NB4 (cell line): ENCODE data around the gene FAM3D.
"Not testable (repeated sequence)": the region's sequence is repeated elsewhere in the genome, so short reads cannot be mapped to it uniquely, and the experiment has no call there.

ENCODE experiments used
- DNase-seq: peaks from one replicate; pipeline ENCODE4 v3.0.0; 2010; ENCODE audit warnings: low read depth
- H3K4me3 ChIP-seq: one replicate; pipeline ENCODE4 v1.5.1; 2011; ENCODE audit warnings: mild to moderate bottlenecking, low read depth, low read length, moderate library complexity
- MYC ChIP-seq: IDR thresholded peaks from 2 replicates; pipeline ENCODE4 v1.6.1; 2011; ENCODE audit warnings: low read depth, low read length
- POLR2A ChIP-seq: IDR thresholded peaks from 2 replicates; pipeline ENCODE4 v1.6.1; 2011; ENCODE audit warnings: mild to moderate bottlenecking; ENCODE audit not compliant: insufficient read length; ENCODE audit errors: extremely low read depth
- TF ChIP-seq, protein P1 (sequence below): IDR thresholded peaks from 2 replicates; pipeline ENCODE4 v1.6.1; 2011; ENCODE audit warnings: low read depth, low read length
- TF ChIP-seq, protein P2 (sequence below): IDR thresholded peaks from one replicate; pipeline ENCODE4 v1.5.1; 2012; ENCODE audit warnings: low read depth, low read length

Gene FAM3D

DNA sequence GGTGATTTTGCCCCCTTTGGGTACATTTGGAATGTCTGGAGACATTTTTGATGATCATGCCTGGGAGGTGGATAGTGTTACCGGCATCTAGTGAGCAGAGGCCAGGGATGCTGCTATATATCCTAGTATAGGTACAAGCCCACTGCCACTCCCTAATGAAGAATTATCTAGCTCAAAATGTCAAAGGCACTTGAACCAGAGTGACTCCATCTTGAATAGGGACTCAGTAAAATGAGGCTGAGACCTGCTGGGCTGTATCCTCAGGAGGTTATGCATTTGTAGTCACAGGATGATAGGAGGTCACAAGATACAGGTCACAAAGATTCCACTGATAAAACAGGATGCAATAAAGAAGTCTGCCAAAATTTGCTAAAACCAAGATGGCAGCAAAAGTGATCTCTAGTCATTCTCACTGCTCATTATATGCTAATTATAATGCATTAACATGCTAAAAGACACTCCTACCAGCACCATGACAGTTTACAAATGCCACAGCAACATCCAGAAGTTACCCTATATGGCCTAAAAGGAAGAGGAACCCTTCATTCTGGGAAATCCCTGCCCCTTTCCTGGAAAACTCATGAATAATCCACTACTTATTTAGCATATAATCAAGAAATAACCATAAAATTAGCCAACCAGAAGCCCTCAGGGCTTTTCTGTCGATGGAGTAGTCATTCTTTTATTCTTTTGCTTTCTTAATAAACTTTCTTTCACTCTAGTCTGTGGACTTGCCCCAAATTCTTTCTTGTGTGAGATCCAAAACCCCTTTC lies 40.0 kb upstream of the FAM3D start:
- DNase-seq: no peak
- TF ChIP-seq POLR2A: no peak
- no peak for TF ChIP-seq MYC
- TF ChIP-seq, protein P1, sequence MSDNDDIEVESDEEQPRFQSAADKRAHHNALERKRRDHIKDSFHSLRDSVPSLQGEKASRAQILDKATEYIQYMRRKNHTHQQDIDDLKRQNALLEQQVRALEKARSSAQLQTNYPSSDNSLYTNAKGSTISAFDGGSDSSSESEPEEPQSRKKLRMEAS: no peak
- TF ChIP-seq, protein P2, sequence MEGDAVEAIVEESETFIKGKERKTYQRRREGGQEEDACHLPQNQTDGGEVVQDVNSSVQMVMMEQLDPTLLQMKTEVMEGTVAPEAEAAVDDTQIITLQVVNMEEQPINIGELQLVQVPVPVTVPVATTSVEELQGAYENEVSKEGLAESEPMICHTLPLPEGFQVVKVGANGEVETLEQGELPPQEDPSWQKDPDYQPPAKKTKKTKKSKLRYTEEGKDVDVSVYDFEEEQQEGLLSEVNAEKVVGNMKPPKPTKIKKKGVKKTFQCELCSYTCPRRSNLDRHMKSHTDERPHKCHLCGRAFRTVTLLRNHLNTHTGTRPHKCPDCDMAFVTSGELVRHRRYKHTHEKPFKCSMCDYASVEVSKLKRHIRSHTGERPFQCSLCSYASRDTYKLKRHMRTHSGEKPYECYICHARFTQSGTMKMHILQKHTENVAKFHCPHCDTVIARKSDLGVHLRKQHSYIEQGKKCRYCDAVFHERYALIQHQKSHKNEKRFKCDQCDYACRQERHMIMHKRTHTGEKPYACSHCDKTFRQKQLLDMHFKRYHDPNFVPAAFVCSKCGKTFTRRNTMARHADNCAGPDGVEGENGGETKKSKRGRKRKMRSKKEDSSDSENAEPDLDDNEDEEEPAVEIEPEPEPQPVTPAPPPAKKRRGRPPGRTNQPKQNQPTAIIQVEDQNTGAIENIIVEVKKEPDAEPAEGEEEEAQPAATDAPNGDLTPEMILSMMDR: no peak
- H3K4me3 ChIP-seq: no peak overlapping the region

DNA sequence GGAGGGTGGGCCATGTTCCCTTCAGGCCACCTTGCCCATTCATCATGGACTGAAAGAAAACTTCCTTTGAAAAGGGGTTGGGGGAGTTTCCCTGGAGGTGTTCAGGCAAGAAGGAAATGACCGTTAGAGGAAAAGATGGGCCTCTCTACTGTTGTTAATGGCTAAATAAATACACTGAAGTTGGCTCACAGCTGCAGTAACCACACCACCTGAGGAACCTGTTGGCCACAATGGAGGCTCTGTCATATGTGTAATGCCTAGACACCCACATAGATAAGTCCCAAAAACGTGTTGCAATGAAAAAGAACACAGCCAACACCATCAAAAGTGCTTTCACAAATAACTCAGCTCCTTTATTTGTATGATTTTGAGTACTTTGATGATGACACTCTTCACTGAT lies 38.2 kb upstream of the FAM3D start:
- DNase-seq: no peak
- no peak for TF ChIP-seq MYC
- TF ChIP-seq, protein P2: no peak
- TF ChIP-seq POLR2A: no peak
- TF ChIP-seq, protein P1: no peak
- H3K4me3 ChIP-seq: no peak overlapping the region

DNA sequence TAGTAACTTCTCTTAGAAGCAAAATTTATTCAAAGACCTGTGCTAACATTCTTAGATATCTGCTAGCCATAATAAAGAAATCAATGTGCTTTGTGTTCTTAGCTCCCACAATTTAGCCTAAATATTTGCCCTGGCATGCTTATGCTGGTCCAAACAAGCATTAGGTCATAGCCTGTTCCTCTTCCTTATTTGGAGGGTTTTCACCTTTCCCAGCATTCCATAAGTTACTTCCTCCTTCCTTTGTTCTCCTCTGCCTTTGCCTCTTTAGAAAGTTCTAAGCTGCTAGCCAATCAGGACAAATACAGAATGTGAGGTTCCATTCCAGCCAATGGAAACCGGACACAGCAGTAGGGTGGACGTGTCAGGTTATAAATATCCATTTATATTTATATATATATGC lies 37.7 kb upstream of the FAM3D start:
- not testable (repeated sequence) for DNase-seq, H3K4me3 ChIP-seq

DNA sequence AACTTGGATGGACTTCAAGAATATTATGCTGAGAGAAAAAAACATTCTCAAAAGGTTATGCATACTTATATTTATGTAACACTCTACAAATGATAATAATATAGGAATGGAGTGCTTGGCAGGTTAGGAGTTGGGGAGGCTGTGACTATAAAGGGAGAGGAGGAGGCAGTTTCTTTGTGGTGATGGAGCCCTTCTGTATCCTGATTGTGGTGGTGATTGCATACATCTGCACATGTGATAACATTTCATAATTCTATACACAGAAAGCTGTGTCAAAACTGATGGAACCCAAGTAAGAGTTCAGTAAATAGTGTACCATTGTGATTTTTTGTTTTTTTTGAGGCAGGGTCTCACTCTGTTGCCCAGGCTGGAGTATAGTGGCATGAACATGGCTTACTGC lies 31.7 kb upstream of the FAM3D start:
- no peak for TF ChIP-seq MYC
- no peak for TF ChIP-seq POLR2A
- TF ChIP-seq, protein P2: no peak
- TF ChIP-seq, protein P1: no peak
- H3K4me3 ChIP-seq: no peak overlapping the region
- DNase-seq: no peak

DNA sequence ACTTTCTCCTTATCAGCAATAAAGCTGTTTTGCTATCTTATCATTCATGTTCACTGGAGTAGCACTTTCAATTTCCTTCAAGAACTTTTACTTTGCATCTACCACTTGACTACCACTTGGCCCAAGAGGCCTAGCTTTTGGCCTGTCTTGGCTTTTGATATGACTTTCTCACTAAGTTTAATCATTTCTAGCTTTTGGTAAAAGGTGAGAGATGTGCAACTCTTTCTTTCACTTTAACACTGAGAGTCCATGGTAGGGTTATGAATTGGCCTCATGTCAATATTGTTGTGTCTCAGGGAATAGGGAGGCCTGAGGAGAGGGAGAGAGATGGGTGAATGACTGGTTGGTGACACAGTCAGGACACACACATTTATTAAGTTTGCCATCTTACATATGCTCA lies 31.0 kb upstream of the FAM3D start:
- TF ChIP-seq, protein P1: no peak
- TF ChIP-seq, protein P2: no peak
- TF ChIP-seq POLR2A (no peak), MYC (no peak)
- no peak overlapping the region for H3K4me3 ChIP-seq
- DNase-seq: no peak

DNA sequence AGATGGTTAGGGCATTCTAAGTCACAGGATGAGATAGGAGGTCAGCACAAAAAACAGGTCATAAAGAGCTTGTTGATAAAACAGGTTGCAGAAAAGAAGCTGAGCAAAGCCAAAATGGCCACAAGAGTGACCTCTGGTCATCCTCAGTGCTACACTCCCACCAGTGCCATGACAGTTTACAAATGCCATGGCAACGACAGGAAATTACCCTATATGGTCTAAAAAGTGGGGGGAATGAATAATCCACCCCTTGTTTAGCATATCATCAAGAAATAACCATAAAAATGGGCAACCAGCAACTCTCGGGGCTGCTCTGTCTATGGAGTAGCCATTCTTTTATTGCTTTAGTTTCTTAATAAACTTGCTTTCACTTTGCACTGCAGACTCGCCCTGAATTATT lies 30.2 kb upstream of the FAM3D start:
- H3K4me3 ChIP-seq, DNase-seq: not testable (repeated sequence)

DNA sequence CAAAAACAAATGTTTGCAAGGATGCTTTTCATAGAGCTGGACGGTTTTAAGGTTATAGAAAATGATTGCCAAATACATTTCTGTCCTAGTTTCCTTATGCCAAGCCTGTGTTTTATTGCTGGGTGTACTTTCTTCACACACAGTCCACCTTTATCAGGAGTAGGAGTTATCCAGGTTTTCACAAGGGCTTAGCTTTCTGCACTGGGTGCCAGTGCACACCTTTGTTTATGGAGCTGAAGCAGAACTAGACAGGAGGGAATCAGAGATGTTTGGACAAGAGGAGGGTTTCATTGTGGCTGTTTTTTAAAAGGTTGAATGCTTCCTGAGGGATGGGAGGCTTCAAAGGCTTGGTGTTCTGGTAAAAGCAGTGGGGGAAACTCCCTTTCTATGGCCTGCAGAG lies 29.5 kb upstream of the FAM3D start:
- no peak overlapping the region for H3K4me3 ChIP-seq
- TF ChIP-seq MYC: no peak
- TF ChIP-seq, protein P1: no peak
- TF ChIP-seq POLR2A: no peak
- TF ChIP-seq, protein P2: no peak
- DNase-seq: no peak

DNA sequence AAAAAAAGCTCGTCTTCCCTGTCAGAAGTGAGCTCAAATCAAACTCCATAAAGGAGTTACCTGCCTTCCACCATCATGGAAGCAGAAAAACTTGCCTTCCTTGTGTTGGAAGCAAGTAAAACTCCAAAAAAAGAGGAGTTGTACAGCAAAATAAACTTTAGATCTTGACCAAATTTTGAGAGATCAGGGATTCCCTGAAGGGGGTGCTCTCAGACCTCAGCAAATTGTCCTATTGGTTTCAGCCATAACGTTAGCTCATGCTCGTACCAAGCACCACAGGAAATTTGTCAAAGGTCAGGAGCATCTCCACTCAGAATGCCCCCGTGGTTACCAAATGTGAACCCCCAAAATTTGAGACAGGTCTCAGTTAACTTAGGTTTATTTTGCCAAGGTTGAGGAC lies 28.7 kb upstream of the FAM3D start:
- H3K4me3 ChIP-seq, DNase-seq: not testable (repeated sequence)
